ENCODE measurements around the gene ZNF595. TPM values are rescaled to one million over a fixed set of nuclear protein-coding genes. Genes with fewer than 3 reads are reported as not detected.

ZNF595 gene
- total RNA-seq, 6 donors from 2014 or later = 11.7 to 36.7 (median 23.4) TPM

- Histone ChIP-seq H3K27ac (no peak overlapping the region), H3K4me3 (peak overlapping the region in 1 of 4 donors; percentile 32), H3K9me3 (peaks cover 0 to 57% (median 40%) of the 10 kb centered on the region in 4 donors), H3K36me3 (no peaks in the 10 kb centered on the region), H3K27me3 (peaks cover 0 to 24% (median 16%) of the 10 kb centered on the region in 4 donors), H3K4me1 (peaks cover 0 to 13% (median 1%) of the 10 kb centered on the region in 4 donors)
- no peak for ATAC-seq (ENCODE audit: low FRiP score in 2 of 2)
- WGBS, 2 donors = 11 to 21% methylated on average over 15 to 81 of the region's 91 CpGs
- no peak for TF ChIP-seq POLR2A (IDR thresholded peaks at IDR 0.05)
- no peak for TF ChIP-seq CTCF (IDR thresholded peaks at IDR 0.05)
- no peak for TF ChIP-seq EP300 (IDR thresholded peaks at IDR 0.05)
- TF ChIP-seq POLR2AphosphoS5 (IDR thresholded peaks at IDR 0.05) = no peak
- peak in 1 of 2 donors; percentile 79 for DNase-seq
Measured at GRCh38 chr4:107444-108429, 54.6 kb downstream of the ZNF595 start.

DNA sequence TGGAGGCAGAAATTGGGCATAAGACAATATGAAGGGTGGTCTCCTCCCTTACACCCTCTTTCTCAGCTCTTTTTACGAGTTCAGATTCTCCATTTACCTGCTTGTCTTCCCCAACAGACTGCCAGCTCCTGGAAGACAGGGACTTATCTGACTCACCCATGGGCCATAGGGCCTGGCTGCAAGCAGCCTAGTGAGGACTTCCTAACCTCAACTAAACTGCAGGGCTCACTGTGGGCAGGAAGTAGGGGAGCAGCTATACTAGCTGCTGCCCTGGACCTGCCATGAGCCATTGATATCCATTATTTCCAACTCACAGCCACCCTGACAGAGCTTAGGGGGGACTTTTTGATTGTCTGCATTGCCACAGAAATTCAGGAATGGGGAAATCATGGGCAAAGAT, 59.6 kb downstream of the ZNF595 start:
- no peak overlapping the region for H3K27ac ChIP-seq
- TF ChIP-seq POLR2A (IDR thresholded peaks at IDR 0.05) (no peak), EP300 (IDR thresholded peaks at IDR 0.05) (no peak), POLR2AphosphoS5 (IDR thresholded peaks at IDR 0.05) (no peak), CTCF (IDR thresholded peaks at IDR 0.05) (no peak)
- H3K9me3 ChIP-seq = peaks cover 0 to 27% (median 16%) of the 10 kb centered on the region in 4 donors
- DNase-seq (no peak), ATAC-seq (ENCODE audit: low FRiP score in 2 of 2) (no peak)
- H3K4me1 ChIP-seq = peaks cover 0 to 5% (median 0%) of the 10 kb centered on the region in 4 donors
- 62 to 79% methylated on average over 1 of the region's 1 CpG for WGBS, 2 donors
- peaks cover 0 to 13% (median 6%) of the 10 kb centered on the region in 4 donors for H3K27me3 ChIP-seq
- H3K4me3 ChIP-seq = no peak overlapping the region
- H3K36me3 ChIP-seq = no peaks in the 10 kb centered on the region

DNA sequence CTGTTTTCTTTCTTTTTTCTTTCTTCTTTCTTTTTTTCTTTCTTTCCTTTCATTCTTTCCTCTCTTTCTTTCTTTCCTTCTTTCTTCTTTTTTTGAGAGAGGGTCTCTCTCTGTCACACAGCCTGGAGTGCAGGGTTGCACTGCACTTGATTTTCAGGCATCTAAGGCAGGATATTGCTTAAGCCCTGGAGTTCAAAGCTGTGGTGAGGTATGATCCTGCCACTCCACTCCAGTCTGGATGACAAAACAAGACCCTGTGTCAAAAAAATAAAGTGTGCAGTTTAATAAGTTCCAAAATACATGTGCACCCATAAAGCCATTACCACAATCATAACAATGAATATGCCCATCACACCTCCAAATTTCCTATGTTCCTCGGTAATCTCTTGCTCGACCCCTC, 60.6 kb downstream of the ZNF595 start:
- Histone ChIP-seq H3K27ac (no peak overlapping the region), H3K27me3 (peaks cover 0 to 4% (median under 1%) of the 10 kb centered on the region in 4 donors), H3K36me3 (no peaks in the 10 kb centered on the region), H3K4me3 (no peak overlapping the region), H3K9me3 (peaks cover 0 to 19% (median 11%) of the 10 kb centered on the region in 4 donors), H3K4me1 (no peaks in the 10 kb centered on the region)
- ATAC-seq (ENCODE audit: low FRiP score in 2 of 2) (no peak), DNase-seq (no peak)
- WGBS, 2 donors = 91 to 94% methylated on average over 2 of the region's 2 CpGs
- TF ChIP-seq CTCF (IDR thresholded peaks at IDR 0.05) (no peak), POLR2AphosphoS5 (IDR thresholded peaks at IDR 0.05) (no peak)

GRCh38 chr4:114149-114548, 61.0 kb downstream of the ZNF595 start:
- Histone ChIP-seq H3K27ac (no peak overlapping the region), H3K36me3 (no peaks in the 10 kb centered on the region), H3K27me3 (no peaks in the 10 kb centered on the region), H3K9me3 (peaks cover 0 to 15% (median 9%) of the 10 kb centered on the region in 4 donors), H3K4me3 (no peak overlapping the region), H3K4me1 (no peaks in the 10 kb centered on the region)
- TF ChIP-seq EP300 (IDR thresholded peaks at IDR 0.05) = no peak
- TF ChIP-seq POLR2AphosphoS5 (IDR thresholded peaks at IDR 0.05) = no peak
- no peak for TF ChIP-seq CTCF (IDR thresholded peaks at IDR 0.05)
- TF ChIP-seq POLR2A (IDR thresholded peaks at IDR 0.05) = no peak
- ATAC-seq (ENCODE audit: low FRiP score in 2 of 2) (no peak), DNase-seq (no peak)
